HG03378 (cell line): ENCODE measurements around the gene MINDY2.
"Not testable (repeated sequence)": the region's sequence is repeated elsewhere in the genome, so short reads cannot be mapped to it uniquely, and the experiment has no call there.

Experiments used
- ATAC-seq: cut with Tn5 transposase; IDR thresholded peaks from one replicate; pipeline ENCODE4 v1.9.1; 2021; ENCODE audit warnings: mild to moderate bottlenecking, moderate library complexity; ENCODE audit not compliant: unreplicated experiment

MINDY2 gene

DNA sequence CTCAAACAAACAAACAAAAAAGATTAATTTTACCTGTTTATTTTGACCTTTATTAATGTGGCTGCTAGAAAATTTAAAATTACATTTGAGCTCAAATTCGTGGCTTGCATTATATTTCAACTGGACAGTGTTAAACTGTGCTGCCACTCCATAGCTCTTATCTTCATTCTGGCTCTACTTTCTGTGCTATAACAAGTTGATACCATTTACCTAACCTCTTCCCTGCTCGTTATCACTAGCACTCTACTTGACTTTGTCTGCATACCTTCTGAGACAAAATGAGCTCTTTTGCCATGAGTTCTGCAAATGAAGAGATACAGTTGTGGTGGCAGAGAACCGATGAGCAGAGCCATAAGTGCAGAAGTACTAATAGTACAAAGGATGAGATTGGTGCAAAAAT lies 26.4 kb downstream of the MINDY2 start:
- no peak for ATAC-seq

DNA sequence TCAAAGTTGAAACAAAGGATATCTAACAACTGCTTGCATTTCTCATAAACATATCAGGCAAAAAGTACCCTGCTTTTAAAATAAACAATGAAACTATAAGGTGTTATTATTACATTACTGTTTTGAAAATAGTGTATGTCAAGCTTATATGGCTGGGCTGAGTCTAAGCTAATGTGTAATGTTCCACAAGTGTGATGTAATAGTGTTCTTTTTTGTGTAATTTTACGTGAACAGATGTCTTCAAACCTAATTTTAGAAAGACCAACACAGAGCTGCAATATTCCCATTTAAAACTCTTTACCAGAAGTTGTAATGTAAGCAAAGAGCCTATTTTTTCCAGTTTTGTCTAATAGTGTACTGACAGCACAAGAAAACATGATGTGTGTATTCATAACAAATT lies 34.0 kb downstream of the MINDY2 start:
- ATAC-seq = no peak

DNA sequence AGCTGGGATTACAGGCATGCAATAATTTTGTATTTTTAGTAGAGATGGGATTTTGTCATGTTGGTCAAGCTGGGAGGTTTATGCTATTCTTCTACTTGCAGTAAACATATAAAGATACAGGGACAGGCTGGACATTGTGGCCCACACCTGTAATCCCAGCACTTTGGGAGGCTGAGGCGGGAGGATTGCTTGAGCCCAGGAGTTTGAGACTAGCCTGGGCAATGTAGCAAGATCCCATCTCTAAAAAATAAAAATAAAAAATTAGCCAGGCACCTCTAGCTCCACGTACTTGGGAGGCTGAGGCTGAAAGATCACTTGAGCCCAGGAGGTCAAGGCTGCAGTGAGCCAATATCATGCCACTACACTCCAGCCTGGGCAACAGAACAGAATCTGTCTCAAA lies 52.2 kb downstream of the MINDY2 start:
- ATAC-seq = not testable (repeated sequence)

DNA sequence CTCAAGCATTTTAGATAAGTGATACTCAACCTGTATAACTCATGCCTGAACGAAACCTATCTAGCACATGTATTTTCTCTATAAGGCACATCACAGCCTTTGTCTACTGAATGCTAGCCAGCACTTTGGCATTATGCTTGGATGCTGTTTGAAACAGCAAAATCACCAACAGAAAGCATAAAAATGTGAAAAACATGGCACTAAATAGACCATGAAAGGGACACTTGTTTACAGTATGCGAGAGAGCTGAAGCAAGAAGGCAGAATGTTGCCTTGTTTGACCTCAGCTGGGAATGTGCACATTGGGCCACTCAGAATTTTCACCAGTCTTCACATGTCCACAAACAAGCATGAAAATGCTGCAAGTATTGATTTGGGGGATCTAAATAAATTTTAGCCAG lies 59.5 kb downstream of the MINDY2 start:
- ATAC-seq = no peak

DNA sequence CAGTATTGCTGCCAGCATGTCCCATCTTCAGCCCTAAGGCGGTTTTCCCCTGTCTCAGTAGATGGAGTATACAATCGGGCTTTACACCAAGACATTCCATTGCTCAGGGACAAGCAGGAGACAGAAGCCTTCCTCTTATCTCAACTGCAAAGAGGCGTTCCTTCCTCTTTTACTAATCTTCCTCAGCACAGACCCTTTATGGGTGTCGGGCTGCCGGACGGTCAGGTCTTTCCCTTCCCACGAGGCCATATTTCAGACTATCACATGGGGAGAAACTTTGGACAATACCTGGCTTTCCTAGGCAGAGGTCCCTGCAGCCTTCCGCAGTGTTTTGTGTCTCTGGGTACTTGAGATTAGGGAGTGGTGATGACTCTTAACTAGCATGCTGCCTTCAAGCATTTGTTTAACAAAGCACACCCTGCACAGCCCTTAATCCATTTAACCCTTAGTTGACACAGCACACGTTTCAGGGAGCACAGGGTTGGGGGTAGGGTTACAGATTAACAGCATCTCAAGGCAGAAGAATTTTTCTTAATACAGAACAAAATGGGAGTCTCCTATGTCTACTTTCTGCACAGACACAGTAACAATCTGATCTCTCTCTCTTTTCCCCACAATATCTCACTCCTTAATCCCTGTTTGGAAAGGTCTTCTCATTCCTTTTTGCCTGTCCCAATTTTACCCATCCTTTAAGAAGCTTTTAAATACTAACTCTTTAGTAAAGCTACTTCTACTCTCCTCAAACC lies 62.8 kb downstream of the MINDY2 start:
- not testable (repeated sequence) for ATAC-seq

DNA sequence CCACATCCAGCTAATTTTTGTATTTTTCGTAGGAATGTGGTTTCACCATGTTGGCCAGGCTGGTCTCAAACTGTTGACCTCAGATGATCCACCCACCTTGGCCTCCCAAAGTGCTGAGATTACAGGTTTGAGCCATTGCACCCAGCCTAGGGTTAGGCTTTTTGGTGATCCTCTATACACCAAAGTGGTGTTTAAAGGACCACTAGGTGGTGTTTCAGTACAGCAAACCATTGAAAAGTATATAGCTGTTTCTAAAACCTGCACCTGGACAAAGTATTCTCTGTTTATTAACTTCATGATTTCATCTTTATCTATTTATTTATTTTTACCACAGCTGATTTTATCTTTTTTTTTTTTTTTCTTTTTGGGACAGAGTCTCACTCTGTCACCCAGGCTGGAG lies 68.4 kb downstream of the MINDY2 start:
- ATAC-seq = no peak

DNA sequence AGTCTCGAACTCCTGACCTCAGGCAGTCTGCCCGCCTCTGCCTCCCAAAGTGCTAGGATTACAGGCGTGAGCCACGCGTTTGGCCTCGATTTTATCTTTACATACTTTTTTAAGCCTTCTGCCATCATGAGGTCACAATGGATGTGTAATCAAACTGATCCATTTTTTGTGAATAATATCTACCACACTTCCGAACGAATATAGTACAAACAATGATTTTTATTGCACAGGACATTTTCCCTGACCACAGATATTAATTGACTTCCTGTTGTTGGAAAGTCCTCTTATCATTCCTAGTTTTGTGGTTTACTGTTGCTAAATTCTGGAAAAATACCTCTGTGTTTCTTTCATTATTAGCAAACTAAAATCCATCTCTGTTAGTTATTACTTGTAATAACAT lies 68.9 kb downstream of the MINDY2 start:
- ATAC-seq = no peak

DNA sequence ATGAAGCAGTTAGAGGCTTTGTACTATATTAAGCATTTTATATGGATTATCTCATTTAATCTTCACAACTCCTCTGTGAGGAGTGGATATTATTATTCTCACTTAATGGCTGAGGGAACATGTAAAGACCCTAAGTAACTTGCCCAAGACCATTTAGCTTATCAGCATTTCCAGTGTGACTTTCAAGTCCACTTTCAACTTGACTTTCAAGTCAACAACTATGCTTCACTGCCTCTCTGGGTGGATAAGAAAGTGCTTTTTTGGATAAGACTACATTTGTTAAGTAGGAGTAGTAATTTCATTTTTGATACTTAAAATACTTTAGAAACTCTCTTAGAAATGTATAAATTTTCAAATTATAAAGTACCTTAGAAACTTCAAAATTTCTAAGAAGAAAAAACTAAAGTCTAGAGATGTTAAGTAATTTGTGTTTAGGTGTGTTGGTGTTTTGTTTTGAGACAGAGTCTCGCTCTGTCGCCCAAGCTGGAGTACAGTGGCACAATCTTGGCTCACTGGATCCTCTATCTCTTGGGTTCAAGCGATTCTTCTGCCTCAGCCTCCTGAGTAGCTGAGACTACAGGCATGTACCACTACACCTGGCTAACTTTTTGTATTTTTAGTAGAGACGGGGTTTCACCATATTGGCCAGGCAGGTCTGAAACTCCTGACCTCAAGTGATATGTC lies 71.8 kb downstream of the MINDY2 start:
- no peak for ATAC-seq

DNA sequence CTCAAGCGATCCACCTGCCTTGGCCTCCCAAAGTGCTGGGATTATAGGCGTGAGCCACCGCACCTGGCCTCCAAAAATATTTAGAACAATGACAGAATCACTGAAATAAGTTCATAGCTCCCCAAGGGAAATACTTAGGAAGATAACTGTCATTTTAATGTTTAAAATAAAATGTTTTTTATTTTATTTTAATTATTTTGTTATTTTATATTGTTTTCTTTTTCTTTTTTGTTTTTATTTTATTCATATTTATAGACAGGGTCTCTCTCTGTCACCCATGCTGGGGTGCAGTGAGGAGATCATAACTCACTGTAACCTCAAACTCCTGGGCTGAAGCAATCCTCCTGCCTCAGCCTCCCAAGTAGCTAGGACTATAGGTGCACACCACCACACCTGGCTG lies 80.1 kb downstream of the MINDY2 start:
- not testable (repeated sequence) for ATAC-seq

DNA sequence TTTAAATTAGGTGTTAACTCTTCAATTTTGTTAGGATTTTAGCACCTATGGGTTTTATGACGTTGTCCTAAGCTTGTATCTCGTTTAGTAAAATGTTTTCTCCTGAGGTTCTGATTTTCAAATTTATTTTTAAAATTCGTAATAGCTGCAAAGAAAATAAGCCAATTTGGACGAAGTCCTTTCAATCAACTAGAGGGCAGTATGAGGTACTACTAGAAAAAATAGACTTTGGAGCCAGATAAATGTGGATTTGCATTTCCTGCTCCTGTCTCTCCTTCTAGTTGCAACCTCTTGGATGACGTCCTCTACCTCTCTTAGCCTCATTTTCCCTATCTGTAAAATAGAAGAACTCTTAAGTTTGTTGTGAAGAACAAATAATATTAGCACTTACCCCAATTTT lies 81.2 kb downstream of the MINDY2 start:
- ATAC-seq = no peak

DNA sequence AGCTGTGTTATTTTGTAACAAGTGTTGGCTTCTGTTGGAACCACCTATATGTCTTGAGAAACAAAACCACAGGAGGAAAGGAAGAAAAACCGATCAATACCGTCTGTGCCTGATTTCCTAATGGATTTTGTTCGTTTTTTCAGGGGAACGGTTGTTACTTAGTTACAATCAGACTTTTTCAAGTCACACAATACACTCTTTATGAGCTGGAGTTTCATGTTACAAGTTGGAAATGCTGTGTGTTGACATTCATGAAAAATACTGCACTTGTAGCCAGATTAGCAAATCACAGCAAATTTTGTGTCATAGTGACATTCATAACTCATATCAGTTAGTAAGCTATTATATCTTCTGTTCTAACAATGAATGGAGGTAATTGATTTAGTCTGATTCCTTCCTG lies 83.5 kb downstream of the MINDY2 start:
- no peak for ATAC-seq

DNA sequence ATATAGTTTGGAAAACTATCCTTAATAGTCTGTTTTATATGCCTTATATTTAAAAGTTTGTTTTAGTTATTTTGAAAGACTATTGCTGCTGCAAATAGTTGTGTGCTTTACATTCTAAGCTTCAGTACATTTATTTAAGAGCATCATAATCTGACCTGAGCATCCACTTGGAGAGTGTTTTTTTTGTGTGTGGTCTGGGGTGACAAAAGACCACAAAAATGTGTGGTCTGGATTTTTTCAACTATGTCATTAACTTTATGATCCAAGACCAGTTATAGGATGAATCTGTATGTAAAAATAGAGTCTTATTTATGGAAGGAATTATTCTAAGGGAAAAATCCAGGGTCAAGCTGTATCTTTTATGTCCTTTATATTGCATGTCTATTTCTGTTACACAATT lies 85.0 kb downstream of the MINDY2 start:
- ATAC-seq = no peak

DNA sequence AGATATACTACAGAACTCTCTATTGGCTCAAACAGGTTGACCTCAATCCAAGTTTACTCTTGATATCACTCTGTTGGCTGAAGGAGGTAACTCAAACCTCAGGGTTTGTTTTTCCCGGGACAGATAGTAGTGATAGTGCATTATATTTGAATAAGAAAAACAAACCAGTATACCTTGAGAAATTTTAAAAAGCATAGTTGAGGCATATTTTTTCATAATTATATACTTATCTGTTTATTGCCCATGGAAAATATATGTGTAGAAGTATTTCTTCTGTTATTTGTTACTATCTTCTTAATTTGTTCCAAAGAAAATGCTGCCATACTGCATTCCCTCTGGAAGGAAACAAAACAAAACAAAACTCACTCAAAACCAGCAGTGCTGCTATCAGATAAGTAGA lies 85.5 kb downstream of the MINDY2 start:
- ATAC-seq = not testable (repeated sequence)

DNA sequence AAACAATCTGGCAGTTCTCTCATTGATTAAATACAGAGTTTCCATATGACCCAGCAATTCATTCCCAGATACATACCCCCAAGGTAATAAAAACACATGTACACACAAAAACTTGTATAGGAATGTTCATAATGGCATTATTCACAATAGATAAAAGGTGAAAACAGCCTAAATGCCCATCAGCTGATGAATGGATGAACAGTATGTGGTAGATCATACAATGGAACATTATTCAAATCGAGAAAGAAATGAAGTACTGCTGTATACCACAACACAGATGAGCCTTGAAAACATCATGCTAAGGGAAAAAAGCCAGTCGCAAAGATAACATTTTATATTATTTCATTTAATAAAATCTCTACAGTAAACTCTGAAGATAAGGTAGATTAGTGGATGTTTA lies 91.2 kb downstream of the MINDY2 start:
- no peak for ATAC-seq

DNA sequence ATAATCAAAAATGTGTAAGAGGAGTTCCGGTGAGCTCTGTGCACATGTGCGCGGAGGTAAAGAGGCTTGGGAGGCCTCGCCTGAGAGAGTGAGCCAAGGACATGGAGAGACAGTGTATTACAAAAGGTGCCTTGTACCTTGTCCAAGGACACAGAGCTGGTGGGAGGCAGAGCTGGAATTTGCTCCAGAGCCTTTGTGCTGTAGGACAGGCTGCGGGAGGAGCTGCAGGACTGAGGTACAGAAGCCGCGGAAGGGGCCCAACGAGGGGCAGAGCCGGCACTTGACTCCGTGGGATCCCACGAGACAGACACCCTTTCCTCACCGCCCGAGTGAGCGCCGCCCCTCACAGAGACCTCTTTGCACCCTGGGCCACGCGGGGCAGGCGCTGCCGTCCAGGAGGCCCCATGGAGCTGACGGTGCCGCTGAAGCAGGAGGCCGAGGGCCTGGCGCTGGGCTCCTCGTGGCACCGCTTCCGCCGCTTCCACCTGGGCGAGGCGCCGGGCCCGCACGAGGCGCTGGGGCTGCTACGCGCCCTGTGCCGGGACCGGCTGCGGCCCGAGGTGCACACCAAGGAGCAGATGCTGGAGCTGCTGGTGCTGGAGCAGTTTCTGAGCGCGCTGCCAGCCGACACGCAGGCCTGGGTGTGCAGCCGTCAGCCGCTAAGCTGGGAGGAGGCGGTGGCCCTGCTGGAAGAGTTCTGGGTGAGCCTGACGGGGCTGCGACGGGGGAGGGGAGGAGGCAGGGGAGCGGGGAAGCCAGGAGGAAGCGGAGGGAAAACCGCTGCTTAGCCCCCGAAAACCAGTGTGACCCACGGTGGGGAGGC lies 93.7 kb downstream of the MINDY2 start:
- no peak for ATAC-seq

DNA sequence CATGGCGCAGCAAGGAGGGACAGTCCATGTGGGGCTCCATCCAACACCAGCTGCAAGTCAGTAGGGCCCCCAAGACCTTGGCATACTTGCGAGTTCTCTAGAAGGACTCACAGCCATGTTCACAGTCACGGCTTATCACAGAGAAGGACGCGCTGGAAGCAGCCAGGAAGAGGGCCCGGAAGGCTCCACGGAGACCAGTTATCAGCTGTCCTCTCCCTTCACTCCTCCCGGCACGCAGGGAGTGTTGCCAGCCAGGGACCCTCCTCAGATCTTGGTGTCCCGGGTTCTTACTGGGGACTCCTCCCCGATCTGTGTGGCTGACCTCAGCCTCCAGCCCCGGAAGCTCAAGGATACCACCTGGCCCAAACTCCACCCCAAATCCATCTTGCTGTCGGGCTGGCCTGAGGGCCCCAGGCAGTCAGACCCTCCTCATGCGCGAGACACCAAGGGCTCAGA lies 94.4 kb downstream of the MINDY2 start:
- ATAC-seq = no peak

DNA sequence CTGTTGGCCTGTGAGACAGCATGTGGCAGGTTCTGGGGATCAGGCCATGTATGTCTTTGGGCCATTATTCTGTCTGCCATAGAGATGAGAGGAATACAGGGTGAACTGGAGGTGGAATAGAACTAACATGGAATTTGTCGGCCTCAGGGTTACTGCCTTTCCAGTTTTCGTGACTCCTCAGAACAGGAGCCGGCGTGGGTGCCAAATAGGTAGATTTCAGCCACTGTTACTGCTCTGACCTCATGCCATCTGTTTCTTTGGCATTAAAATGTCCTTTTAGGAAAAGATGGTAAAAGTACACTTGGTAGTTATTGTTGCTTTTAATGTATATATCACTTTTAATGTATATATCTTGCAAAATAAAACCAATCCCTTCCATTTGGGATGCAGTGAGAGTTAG lies 96.8 kb downstream of the MINDY2 start:
- no peak for ATAC-seq

DNA sequence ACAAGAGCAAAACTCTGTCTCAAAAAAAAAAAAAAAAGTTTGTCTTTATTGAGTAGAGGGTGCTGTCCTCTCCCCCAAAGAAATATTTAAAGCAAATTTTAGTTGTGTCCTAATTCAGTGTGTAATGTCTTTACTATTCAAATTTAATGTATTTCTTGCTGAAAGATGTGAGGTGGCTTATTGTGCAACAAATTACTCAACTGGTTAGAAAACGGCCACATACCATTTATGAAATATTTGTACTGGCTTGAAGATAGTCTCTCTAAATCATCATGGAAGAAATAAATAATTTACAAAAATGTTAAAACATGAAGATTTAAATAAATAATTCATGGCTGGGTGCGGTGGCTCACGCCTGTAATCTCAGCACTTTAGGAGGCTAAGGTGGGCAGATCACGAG lies 99.3 kb downstream of the MINDY2 start:
- no peak for ATAC-seq

DNA sequence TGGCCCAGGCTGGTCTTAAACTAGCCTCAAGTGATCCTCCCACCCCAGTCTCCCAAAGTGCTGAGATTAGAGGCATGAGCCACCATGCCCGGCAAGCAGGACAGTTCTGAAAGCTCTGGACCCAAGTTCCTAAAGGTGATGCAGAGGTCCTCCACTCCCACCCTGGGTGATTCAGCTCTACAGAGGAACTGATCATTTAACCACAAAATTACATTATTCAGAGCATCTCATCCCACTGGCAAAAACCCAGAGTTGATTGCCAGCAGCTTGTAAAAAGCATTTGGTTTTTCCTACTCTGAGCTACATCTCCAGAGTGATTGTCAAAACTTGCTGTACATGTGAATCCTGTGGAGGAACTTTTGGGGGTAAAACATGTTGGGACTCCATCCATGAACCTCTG lies 102.2 kb downstream of the MINDY2 start:
- no peak for ATAC-seq

DNA sequence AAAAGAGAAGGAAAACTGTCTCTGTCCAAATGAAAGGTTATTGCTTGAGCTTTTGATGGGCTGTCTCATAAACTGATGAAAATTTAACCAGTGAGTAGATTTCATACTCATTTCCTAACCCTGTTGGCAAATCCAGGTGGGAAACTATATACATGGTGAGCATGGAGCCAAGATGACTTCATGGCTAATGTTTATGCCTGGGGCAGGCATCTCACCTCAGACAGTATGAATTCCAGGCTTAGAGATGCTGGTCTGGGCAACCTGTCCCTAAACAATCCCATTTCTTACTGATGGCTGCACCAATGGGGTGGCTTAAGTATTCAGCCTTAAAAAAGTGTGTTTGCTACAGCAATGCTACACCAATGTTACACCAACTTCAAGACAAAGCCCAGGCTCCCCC lies 104.2 kb downstream of the MINDY2 start:
- no peak for ATAC-seq

DNA sequence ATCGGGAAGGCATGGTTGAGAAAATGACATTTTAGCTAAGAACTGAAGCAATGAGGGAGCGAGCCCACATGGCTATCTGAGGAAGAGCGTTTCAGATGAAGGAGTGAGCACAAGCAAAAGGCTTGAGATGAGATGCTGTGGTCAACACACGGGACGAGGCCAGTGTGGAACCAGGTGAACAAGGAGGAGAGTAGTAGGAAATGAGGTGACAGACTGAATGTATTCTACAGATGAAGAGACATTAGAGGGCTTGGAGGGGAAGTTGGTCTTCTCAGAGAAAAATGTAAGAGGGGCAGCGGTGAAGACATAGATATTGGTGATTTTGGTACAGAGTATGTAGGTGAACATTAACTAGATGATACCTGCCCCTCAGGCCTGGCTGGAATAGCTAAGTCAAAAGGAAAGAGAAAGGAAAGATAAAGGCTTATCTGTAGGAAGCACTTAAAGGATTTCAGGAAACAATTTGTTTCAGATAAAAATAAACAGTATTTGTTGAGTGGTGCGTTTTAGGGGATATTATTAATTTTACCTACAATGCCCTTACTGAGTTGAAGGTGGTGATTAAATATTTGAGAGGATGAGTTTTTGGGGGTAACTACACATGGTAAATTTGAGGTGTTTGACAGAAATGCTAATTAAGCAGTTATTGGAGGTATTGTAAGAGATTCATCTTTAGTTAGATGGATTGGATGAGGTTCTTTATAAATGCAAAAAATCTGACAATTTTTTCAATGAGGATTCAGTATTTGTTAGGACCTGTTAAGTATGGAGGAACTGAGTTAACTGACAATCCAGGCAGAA lies 105.4 kb downstream of the MINDY2 start:
- ATAC-seq = no peak
